HG03064 (cell line): ENCODE data around the gene SLBP.
"Not testable (repeated sequence)": the region's sequence is repeated elsewhere in the genome, so short reads cannot be mapped to it uniquely, and the experiment has no call there.

ENCODE experiments used
- ATAC-seq: cut with Tn5 transposase; IDR thresholded peaks from one replicate; pipeline ENCODE4 v1.9.1; 2021; ENCODE audit warnings: low read depth; ENCODE audit not compliant: unreplicated experiment

SLBP gene

GRCh38 chr4:1714303-1715001, 2.3 kb upstream of the SLBP start:
- no peak for ATAC-seq

GRCh38 chr4:1713003-1713851, 1.1 kb upstream of the SLBP start:
- ATAC-seq, result peak; percentile 1

GRCh38 chr4:1711571-1712215, 426 bp downstream of the SLBP start:
- ATAC-seq, result peak; percentile 15

- no peak for ATAC-seq
These were observed 1.0 kb downstream of the SLBP start for GRCh38 chr4:1711055-1711570.

GRCh38 chr4:1708581-1708980, 3.5 kb downstream of the SLBP start:
- ATAC-seq, result no peak

GRCh38 chr4:1706358-1706757, 5.8 kb downstream of the SLBP start:
- ATAC-seq, result no peak

GRCh38 chr4:1705732-1706131, 6.4 kb downstream of the SLBP start:
- no peak for ATAC-seq

- no peak for ATAC-seq
These were observed 8.3 kb downstream of the SLBP start for GRCh38 chr4:1703867-1704266.

- ATAC-seq, result not testable (repeated sequence)
These were observed 10.4 kb downstream of the SLBP start for GRCh38 chr4:1701671-1702070.

GRCh38 chr4:1695913-1696312, 16.2 kb downstream of the SLBP start:
- no peak for ATAC-seq

GRCh38 chr4:1693131-1693896, 18.8 kb downstream of the SLBP start:
- ATAC-seq, result no peak

- no peak for ATAC-seq
These were observed 20.3 kb downstream of the SLBP start for GRCh38 chr4:1691737-1692373.

- ATAC-seq, result no peak
These were observed 21.4 kb downstream of the SLBP start for GRCh38 chr4:1690698-1691097.

GRCh38 chr4:1686440-1687036, 25.6 kb downstream of the SLBP start:
- ATAC-seq, result no peak

- no peak for ATAC-seq
These were observed 26.6 kb downstream of the SLBP start for GRCh38 chr4:1685235-1686150.

- ATAC-seq, result peak; percentile 5
These were observed 27.4 kb downstream of the SLBP start for GRCh38 chr4:1684506-1685234.

GRCh38 chr4:1683736-1684505, 28.2 kb downstream of the SLBP start, which contains the start of gene FAM53A:
Gene FAM53A (minus strand): TSS chr4:1684313. CDS start chr4:1668741, 15,572 bp downstream.
- ATAC-seq, result peak; percentile 70
